Hepatocyte (in vitro differentiated cells): ENCODE results near the gene VPS8. TPM values are rescaled to one million over a fixed set of nuclear protein-coding genes. Genes with fewer than 3 reads are reported as not detected.

Source experiments
- DNase-seq: peaks from one replicate; pipeline ENCODE4 v3.0.0-alpha.2; 2016; ENCODE audit warnings: low spot score
- H2AFZ ChIP-seq: fragments of 200-600 bp; sonication (generic); 2 replicates; pipeline ENCODE4 v1.6.0; 2016; ENCODE audit warnings: antibody characterized with exemption, mild to moderate bottlenecking
- H3K27ac ChIP-seq: fragments of 200-600 bp; sonication (generic); 2 replicates; pipeline ENCODE4 v1.5.1; 2016; ENCODE audit warnings: mild to moderate bottlenecking
- H3K27me3 ChIP-seq: fragments of 200-600 bp; sonication (generic); 2 replicates; pipeline ENCODE4 v1.6.1; 2016
- H3K36me3 ChIP-seq: fragments of 200-600 bp; sonication (generic); replicated peaks from 2 replicates; pipeline ENCODE4 v1.5.1; 2016; ENCODE audit warnings: low read depth; ENCODE audit not compliant: insufficient read depth
- H3K4me1 ChIP-seq: fragments of 200-600 bp; sonication (generic); 2 replicates; pipeline ENCODE4 v1.5.1; 2016; ENCODE audit warnings: mild to moderate bottlenecking, moderate library complexity; ENCODE audit not compliant: insufficient read depth
- H3K4me2 ChIP-seq: fragments of 200-600 bp; sonication (generic); 2 replicates; pipeline ENCODE4 v1.6.0; 2016
- H3K4me3 ChIP-seq: fragments of 200-600 bp; sonication (generic); 2 replicates; pipeline ENCODE4 v1.5.1; 2016; ENCODE audit warnings: mild to moderate bottlenecking
- H3K79me2 ChIP-seq: fragments of 200-600 bp; sonication (generic); 2 replicates; pipeline ENCODE4 v1.6.0; 2017; ENCODE audit warnings: mild to moderate bottlenecking
- H3K9me2 ChIP-seq: fragments of 200-600 bp; sonication (generic); replicated peaks from 2 replicates; pipeline ENCODE4 v1.6.0; 2017; ENCODE audit warnings: mild to moderate bottlenecking; ENCODE audit not compliant: insufficient read depth
- H3K9me3 ChIP-seq: fragments of 200-600 bp; sonication (generic); 2 replicates; pipeline ENCODE4 v1.5.1; 2016; ENCODE audit warnings: low read depth, mild to moderate bottlenecking
- H4K20me1 ChIP-seq: fragments of 200-600 bp; sonication (generic); 2 replicates; pipeline ENCODE4 v1.6.0; 2016; ENCODE audit warnings: mild to moderate bottlenecking; ENCODE audit not compliant: insufficient read depth, poor library complexity, severe bottlenecking
- EZH2 ChIP-seq: fragments of 200-600 bp; sonication (generic); IDR thresholded peaks from 2 replicates; pipeline ENCODE4 v1.6.1; 2016; ENCODE audit warnings: antibody characterized with exemption, mild to moderate bottlenecking, borderline replicate concordance
- EZH2phosphoT487 ChIP-seq: fragments of 200-600 bp; sonication (generic); IDR thresholded peaks from one replicate; pipeline ENCODE4 v1.6.1; 2018; ENCODE audit warnings: antibody characterized with exemption, mild to moderate bottlenecking, low read depth, moderate library complexity; ENCODE audit not compliant: unreplicated experiment, severe bottlenecking
- WGBS: methylation state at CpG from one replicate; pipeline ENCODE4 v1.1.6; 2016; ENCODE audit warnings: low lambda C conversion rate; ENCODE audit errors: missing lambda C conversion rate; 5-methylcytosine and 5-hydroxymethylcytosine counted together
- polyA plus RNA-seq: library from polyadenylated mRNA; unstranded; fragments of >200 nt; fragmentation: Nextera tagmentation; extraction: Ambion mirVana; gene quantifications from 2 replicates; pipeline ENCODE4 v1.2.1, GENCODE V29; 2016
- total RNA-seq: library from RNA; depleted of rRNA; stranded (reverse); fragments of >200 nt; gene quantifications from 2 replicates; pipeline ENCODE4 v1.2.3, GENCODE V29; 2014
- TF ChIP-seq, protein P1 (sequence below): fragments of 200-600 bp; sonication (generic); IDR thresholded peaks from 2 replicates; pipeline ENCODE4 v1.5.1; 2016; ENCODE audit warnings: antibody characterized with exemption, mild to moderate bottlenecking; ENCODE audit not compliant: poor library complexity

The VPS8 gene
- total and polyA plus RNA-seq, 2 experiments from 2014 or later, result 20.5 to 61.9 TPM

DNA sequence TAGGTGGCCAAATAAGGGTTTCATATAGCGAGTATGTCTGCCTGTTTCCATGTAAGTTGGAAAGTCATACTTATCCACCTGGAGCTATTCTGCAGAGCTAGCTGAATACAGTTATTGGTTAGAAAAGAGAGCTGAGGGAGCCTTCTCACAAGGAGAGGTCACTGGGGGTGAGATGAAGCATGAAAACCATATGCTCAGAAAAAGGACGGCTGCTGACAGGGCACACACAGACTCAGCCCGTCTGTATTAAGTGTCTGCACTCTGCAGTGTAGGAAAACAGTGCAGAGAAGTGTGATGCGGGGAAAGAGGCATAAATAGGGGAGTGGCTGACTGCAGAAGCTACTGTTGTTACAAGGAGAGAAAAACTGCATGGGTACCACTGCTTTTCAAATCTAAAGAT, 282.7 kb downstream of the VPS8 start:
- Histone ChIP-seq H3K27ac (no peak overlapping the region), H4K20me1 (no peaks in the 10 kb centered on the region), H3K36me3 (no peaks in the 10 kb centered on the region), H3K4me2 (no peak overlapping the region), H2AFZ (no peak overlapping the region), H3K9me3 (no peaks in the 10 kb centered on the region), H3K4me1 (no peaks in the 10 kb centered on the region), H3K79me2 (no peaks in the 10 kb centered on the region), H3K4me3 (no peak overlapping the region), H3K9me2 (no peaks in the 10 kb centered on the region), H3K27me3 (no peaks in the 10 kb centered on the region)
- TF ChIP-seq, protein P1, sequence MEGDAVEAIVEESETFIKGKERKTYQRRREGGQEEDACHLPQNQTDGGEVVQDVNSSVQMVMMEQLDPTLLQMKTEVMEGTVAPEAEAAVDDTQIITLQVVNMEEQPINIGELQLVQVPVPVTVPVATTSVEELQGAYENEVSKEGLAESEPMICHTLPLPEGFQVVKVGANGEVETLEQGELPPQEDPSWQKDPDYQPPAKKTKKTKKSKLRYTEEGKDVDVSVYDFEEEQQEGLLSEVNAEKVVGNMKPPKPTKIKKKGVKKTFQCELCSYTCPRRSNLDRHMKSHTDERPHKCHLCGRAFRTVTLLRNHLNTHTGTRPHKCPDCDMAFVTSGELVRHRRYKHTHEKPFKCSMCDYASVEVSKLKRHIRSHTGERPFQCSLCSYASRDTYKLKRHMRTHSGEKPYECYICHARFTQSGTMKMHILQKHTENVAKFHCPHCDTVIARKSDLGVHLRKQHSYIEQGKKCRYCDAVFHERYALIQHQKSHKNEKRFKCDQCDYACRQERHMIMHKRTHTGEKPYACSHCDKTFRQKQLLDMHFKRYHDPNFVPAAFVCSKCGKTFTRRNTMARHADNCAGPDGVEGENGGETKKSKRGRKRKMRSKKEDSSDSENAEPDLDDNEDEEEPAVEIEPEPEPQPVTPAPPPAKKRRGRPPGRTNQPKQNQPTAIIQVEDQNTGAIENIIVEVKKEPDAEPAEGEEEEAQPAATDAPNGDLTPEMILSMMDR, result no peak
- TF ChIP-seq EZH2phosphoT487 (no peak), EZH2 (no peak)
- DNase-seq, result no peak
- WGBS, result 69% methylated on average over 4 of the region's 4 CpGs

Other genes starting within 250 kb of the VPS8 start
- 57.6 and 66.5 TPM in 2 replicates for gene MAGEF1, start 100.1 kb upstream of the VPS8 start, total RNA-seq
- 74.4 and 74.9 TPM in 2 replicates for gene MAGEF1, start 100.1 kb upstream of the VPS8 start, polyA plus RNA-seq